Measurements from ENCODE around the gene RNF13.

DNA sequence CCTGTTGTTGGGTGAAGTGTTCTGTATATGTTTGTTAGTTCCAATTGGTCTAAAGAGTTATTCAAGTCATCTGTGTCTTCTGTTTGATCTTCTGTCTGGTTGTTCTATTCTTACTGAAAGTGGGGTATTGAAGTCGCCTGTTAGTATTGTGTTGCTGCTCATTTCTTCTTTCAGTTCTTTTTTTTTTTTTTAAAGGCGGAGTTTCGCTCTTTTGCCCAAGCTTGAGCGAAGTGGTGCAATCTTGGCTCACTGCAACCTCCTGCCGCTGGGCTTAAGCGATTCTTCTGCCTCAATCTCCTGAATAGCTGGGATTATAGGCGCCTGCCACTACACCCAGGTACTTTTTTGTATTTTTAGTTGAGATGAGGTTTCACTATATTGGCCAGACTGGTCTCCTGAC lies 134.2 kb downstream of the RNF13 start:
- TF ChIP-seq CTCF (IDR thresholded peaks at IDR 0.05; ENCODE audit: insufficient read depth, low read depth, low read length): no peak
- no peak for TF ChIP-seq EZH2 (IDR thresholded peaks at IDR 0.05; ENCODE audit: insufficient read depth, low read length)
